KMS-11 (cell line): ENCODE data around the gene LCTL.

Source experiments
- H2AFZ ChIP-seq: fragments of 200-600 bp; sonication (generic); 2 replicates; pipeline ENCODE4 v1.6.1; 2016; ENCODE audit warnings: antibody characterized with exemption, mixed run types, low read depth
- H3K27ac ChIP-seq: fragments of 200-600 bp; sonication (generic); 2 replicates; pipeline ENCODE4 v1.6.1; 2016; ENCODE audit warnings: mild to moderate bottlenecking, mixed run types
- H3K27me3 ChIP-seq: fragments of 200-600 bp; sonication (generic); 2 replicates; pipeline ENCODE4 v1.6.1; 2017; ENCODE audit warnings: mild to moderate bottlenecking, low read depth, mixed run types, moderate library complexity; ENCODE audit not compliant: insufficient read depth
- H3K36me3 ChIP-seq: fragments of 200-600 bp; sonication (generic); 2 replicates; pipeline ENCODE4 v1.6.1; 2017; ENCODE audit warnings: mild to moderate bottlenecking, mixed run types; ENCODE audit not compliant: insufficient read depth
- H3K4me1 ChIP-seq: fragments of 200-600 bp; sonication (generic); 2 replicates; pipeline ENCODE4 v1.6.1; 2016; ENCODE audit warnings: mild to moderate bottlenecking, low read depth, mixed run types; ENCODE audit not compliant: poor library complexity, severe bottlenecking
- H3K4me2 ChIP-seq: fragments of 200-600 bp; sonication (generic); 2 replicates; pipeline ENCODE4 v1.7.0; 2016; ENCODE audit warnings: mild to moderate bottlenecking, mixed run types
- H3K4me3 ChIP-seq: fragments of 200-600 bp; sonication (generic); IDR thresholded peaks from 2 replicates; pipeline ENCODE4 v1.6.1; 2017; ENCODE audit warnings: low read depth, low read length, mixed read lengths; ENCODE audit not compliant: insufficient read depth
- H3K79me2 ChIP-seq: fragments of 200-600 bp; sonication (generic); 2 replicates; pipeline ENCODE4 v1.6.1; 2016; ENCODE audit warnings: low read depth, mixed run types; ENCODE audit not compliant: insufficient read depth
- H3K9ac ChIP-seq: fragments of 200-600 bp; sonication (generic); 2 replicates; pipeline ENCODE4 v1.6.1; 2016; ENCODE audit warnings: mild to moderate bottlenecking, mixed run types
- H4K20me1 ChIP-seq: fragments of 200-600 bp; sonication (generic); 2 replicates; pipeline ENCODE4 v1.6.1; 2016; ENCODE audit warnings: mild to moderate bottlenecking, mixed run types; ENCODE audit not compliant: insufficient read depth
- TF ChIP-seq, protein P1 (sequence below): fragments of 200-600 bp; sonication (generic); conservative IDR thresholded peaks from 2 replicates; pipeline ENCODE4 v1.6.1; 2017; ENCODE audit warnings: low read depth, mild to moderate bottlenecking, antibody characterized with exemption, low read length, moderate library complexity, mixed read lengths

The LCTL gene, protein sequence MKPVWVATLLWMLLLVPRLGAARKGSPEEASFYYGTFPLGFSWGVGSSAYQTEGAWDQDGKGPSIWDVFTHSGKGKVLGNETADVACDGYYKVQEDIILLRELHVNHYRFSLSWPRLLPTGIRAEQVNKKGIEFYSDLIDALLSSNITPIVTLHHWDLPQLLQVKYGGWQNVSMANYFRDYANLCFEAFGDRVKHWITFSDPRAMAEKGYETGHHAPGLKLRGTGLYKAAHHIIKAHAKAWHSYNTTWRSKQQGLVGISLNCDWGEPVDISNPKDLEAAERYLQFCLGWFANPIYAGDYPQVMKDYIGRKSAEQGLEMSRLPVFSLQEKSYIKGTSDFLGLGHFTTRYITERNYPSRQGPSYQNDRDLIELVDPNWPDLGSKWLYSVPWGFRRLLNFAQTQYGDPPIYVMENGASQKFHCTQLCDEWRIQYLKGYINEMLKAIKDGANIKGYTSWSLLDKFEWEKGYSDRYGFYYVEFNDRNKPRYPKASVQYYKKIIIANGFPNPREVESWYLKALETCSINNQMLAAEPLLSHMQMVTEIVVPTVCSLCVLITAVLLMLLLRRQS

GRCh38 chr15:66565741-66566144 is at the start of gene LCTL:
Gene LCTL (minus strand): TSS chr15:66565998. CDS start chr15:66565365, 633 bp downstream.
- H2AFZ ChIP-seq: no peak within 1 kb of the TSS
- H3K9ac ChIP-seq: no peak within 1 kb of the TSS
- H3K36me3 ChIP-seq: no peaks in the 10 kb centered on the region
- no peaks in the 10 kb centered on the region for H3K27me3 ChIP-seq
- 0 out of 2 replicates have a peak within 1 kb of the TSS, but pooled peaks have one; percentile 7 for H3K4me2 ChIP-seq
- no peak within 1 kb of the TSS for H3K4me3 ChIP-seq
- no peaks in the 10 kb centered on the region for H4K20me1 ChIP-seq
- H3K27ac ChIP-seq: no peak within 1 kb of the TSS
- TF ChIP-seq, protein P1, sequence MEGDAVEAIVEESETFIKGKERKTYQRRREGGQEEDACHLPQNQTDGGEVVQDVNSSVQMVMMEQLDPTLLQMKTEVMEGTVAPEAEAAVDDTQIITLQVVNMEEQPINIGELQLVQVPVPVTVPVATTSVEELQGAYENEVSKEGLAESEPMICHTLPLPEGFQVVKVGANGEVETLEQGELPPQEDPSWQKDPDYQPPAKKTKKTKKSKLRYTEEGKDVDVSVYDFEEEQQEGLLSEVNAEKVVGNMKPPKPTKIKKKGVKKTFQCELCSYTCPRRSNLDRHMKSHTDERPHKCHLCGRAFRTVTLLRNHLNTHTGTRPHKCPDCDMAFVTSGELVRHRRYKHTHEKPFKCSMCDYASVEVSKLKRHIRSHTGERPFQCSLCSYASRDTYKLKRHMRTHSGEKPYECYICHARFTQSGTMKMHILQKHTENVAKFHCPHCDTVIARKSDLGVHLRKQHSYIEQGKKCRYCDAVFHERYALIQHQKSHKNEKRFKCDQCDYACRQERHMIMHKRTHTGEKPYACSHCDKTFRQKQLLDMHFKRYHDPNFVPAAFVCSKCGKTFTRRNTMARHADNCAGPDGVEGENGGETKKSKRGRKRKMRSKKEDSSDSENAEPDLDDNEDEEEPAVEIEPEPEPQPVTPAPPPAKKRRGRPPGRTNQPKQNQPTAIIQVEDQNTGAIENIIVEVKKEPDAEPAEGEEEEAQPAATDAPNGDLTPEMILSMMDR: no peak
- H3K79me2 ChIP-seq: no peaks in the 10 kb centered on the region
- peaks cover 16% of the 10 kb centered on the region for H3K4me1 ChIP-seq

DNA sequence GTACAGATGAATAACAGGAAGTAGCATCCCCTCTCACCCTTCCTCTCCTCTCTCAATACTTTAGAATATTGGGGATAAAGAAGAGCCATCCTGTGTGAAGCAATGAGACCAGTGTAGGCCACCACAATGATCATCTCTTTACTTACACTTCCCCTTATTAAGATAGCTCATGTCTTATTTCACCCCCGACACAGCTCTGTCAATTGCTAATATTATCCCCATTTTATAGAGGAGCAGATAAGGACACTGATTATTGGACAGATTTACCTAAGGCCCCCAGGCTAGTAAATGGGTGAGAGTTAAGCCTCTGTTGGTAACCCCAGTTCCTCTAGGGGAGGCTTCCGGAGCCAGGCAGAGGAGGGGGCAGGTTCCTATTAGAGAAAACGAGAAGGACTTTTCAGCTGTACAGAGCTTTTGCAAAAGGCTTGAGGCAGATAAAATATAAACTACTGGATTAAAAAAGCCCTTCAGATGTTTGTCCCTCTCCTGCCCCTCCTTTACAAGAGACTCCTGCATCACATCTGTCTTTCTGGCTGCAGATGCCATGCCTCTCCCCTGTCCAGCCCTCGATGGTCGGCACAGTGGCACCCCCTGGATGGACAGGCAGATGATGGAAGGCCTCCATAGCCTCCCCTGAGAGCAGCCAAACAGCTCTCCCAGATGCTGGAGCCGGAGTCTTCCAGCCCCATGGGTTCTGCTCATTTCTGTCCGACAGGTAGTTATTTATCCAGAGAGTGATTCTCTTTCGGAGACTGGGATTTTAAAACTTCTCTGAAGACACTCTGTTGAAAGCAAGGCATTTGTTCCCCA is 49.4 kb upstream of the LCTL start:
- Histone ChIP-seq H3K4me2 (no peak overlapping the region), H4K20me1 (no peaks in the 10 kb centered on the region), H3K4me1 (peaks cover 4% of the 10 kb centered on the region), H3K79me2 (no peaks in the 10 kb centered on the region), H2AFZ (no peak overlapping the region), H3K9ac (no peak overlapping the region), H3K36me3 (no peaks in the 10 kb centered on the region), H3K27ac (no peak overlapping the region), H3K27me3 (no peaks in the 10 kb centered on the region), H3K4me3 (no peak overlapping the region)
- TF ChIP-seq, protein P1: no peak

DNA sequence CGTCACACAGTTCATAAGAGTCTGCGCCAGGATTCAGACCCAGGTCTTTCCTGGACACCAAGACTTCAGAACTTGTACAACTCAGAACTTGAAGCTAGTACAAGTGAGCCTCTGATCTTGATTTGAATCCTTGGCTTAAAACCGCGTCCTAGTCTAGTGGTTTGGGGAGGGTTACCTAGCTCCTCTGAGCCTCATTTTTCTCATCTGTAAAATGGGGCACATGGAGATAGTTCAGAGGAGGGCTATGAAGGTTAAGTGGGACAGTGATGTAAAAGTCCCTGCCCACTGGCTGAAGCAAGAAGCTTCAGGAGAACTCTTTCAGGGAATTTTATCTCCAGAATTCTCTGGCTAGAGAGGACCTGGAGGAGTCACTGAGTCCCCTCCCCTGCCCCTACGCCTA is 48.7 kb upstream of the LCTL start:
- Histone ChIP-seq H3K4me1 (peaks cover 3% of the 10 kb centered on the region), H3K27ac (no peak overlapping the region), H3K79me2 (no peaks in the 10 kb centered on the region), H4K20me1 (no peaks in the 10 kb centered on the region), H3K4me2 (no peak overlapping the region), H3K27me3 (no peaks in the 10 kb centered on the region), H3K36me3 (no peaks in the 10 kb centered on the region), H3K9ac (no peak overlapping the region), H3K4me3 (no peak overlapping the region), H2AFZ (no peak overlapping the region)
- TF ChIP-seq, protein P1: no peak

DNA sequence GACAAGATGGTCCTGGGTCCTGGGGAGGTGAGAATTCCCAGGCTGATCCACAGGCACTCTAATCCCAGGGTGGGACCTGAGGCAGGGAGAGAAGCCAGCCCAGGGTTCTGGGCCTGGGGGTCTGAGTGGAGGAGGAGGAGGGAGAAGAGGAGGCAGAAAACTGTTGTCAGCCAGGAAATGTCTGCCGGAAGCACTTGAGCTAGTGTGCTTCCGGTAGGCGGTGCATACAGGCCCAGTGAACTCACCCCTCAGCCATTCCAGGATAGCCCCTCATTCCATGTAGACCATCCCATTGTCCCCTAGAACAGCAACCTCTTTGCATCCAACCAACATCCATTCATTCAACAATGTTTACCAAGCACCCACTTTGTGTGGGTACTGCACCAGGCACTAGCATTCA is 47.9 kb upstream of the LCTL start:
- no peaks in the 10 kb centered on the region for H3K27me3 ChIP-seq
- H3K4me1 ChIP-seq: no peaks in the 10 kb centered on the region
- TF ChIP-seq, protein P1: no peak
- H3K79me2 ChIP-seq: no peaks in the 10 kb centered on the region
- H3K4me3 ChIP-seq: no peak overlapping the region
- H3K9ac ChIP-seq: no peak overlapping the region
- no peak overlapping the region for H2AFZ ChIP-seq
- H3K4me2 ChIP-seq: no peak overlapping the region
- H4K20me1 ChIP-seq: no peaks in the 10 kb centered on the region
- H3K36me3 ChIP-seq: no peaks in the 10 kb centered on the region
- H3K27ac ChIP-seq: no peak overlapping the region
